ENCODE data around the gene WDHD1. TPM values are rescaled to one million over a fixed set of nuclear protein-coding genes. Genes with fewer than 3 reads are reported as not detected.
A peak's percentile ranks its signal among the peaks of the same experiment; 100 is the strongest.

The WDHD1 gene
- total RNA-seq: 1 to 10 TPM; 3.0 to 5.1 TPM

- peak within 1 kb of the TSS; percentile 58 to 74 for H3K4me3 ChIP-seq
- WGBS: under 1% methylated on average over 53 of the region's 56 CpGs
- no peaks in the 10 kb centered on the region for H3K9me3 ChIP-seq
- intact Hi-C loops (cut with DNase I): loop anchor here (2.0 kb wide), 1 partner anchor 24 kb away; the partner anchor contains the start of gene MAPK1IP1L
- DNase-seq (ENCODE audit: low spot score): peak; percentile 92
- no peaks in the 10 kb centered on the region for H3K27me3 ChIP-seq (replicated peaks; ENCODE audit: insufficient read depth)
- no peaks in the 10 kb centered on the region for H3K4me1 ChIP-seq (replicated peaks)
- no peaks in the 10 kb centered on the region for H3K36me3 ChIP-seq
- TF ChIP-seq POLR2A (IDR thresholded peaks at IDR 0.05): peak; percentile 65
- peak; percentile 97 for TF ChIP-seq POLR2AphosphoS5 (IDR thresholded peaks at IDR 0.05)
- peak in 2 of 4 experiments; percentile 40 to 47 for TF ChIP-seq CTCF (IDR thresholded peaks at IDR 0.05)
- peak within 1 kb of the TSS; percentile 70 to 75 for H3K27ac ChIP-seq
These were observed at the start of gene WDHD1, which contains the start of gene SOCS4 for GRCh38 chr14:55026793-55027561. Gene WDHD1, minus strand, starts transcription at chr14:55027099. Its CDS starts 312 bp downstream, at chr14:55026787. Gene SOCS4, plus strand, starts transcription at chr14:55027236. Its CDS starts 15,806 bp downstream, at chr14:55043042.

GRCh38 chr14:55075628-55076175 lies 48.8 kb upstream of the WDHD1 start:
- WGBS: 92% methylated on average over 3 of the region's 3 CpGs
- no peak for DNase-seq (ENCODE audit: low spot score)
- no peak overlapping the region for H3K27ac ChIP-seq
- H3K36me3 ChIP-seq: no peaks in the 10 kb centered on the region
- H3K4me3 ChIP-seq: no peak overlapping the region
- H3K27me3 ChIP-seq (replicated peaks; ENCODE audit: insufficient read depth): no peaks in the 10 kb centered on the region
- H3K4me1 ChIP-seq (replicated peaks): no peaks in the 10 kb centered on the region
- no peaks in the 10 kb centered on the region for H3K9me3 ChIP-seq
- intact Hi-C loops (cut with DNase I): no loop called here
- TF ChIP-seq POLR2AphosphoS5 (IDR thresholded peaks at IDR 0.05): no peak
- TF ChIP-seq CTCF (IDR thresholded peaks at IDR 0.05): no peak
- no peak for TF ChIP-seq POLR2A (IDR thresholded peaks at IDR 0.05)

- H3K4me3 ChIP-seq: no peak overlapping the region
- no peaks in the 10 kb centered on the region for H3K36me3 ChIP-seq
- no peaks in the 10 kb centered on the region for H3K4me1 ChIP-seq (replicated peaks)
- H3K27ac ChIP-seq: no peak overlapping the region
- no peak for DNase-seq (ENCODE audit: low spot score)
- H3K27me3 ChIP-seq (replicated peaks; ENCODE audit: insufficient read depth): no peaks in the 10 kb centered on the region
- WGBS: 20% methylated on average over 5 of the region's 5 CpGs
- intact Hi-C loops (cut with DNase I): no loop called here
- TF ChIP-seq POLR2A (IDR thresholded peaks at IDR 0.05): no peak
- TF ChIP-seq POLR2AphosphoS5 (IDR thresholded peaks at IDR 0.05): no peak
- no peak for TF ChIP-seq CTCF (IDR thresholded peaks at IDR 0.05)
- no peaks in the 10 kb centered on the region for H3K9me3 ChIP-seq
These were observed 47.8 kb upstream of the WDHD1 start for GRCh38 chr14:55074662-55075061.

- Histone ChIP-seq H3K4me3 (no peak overlapping the region), H3K27ac (no peak overlapping the region), H3K36me3 (no peaks in the 10 kb centered on the region), H3K4me1 (replicated peaks) (no peaks in the 10 kb centered on the region), H3K9me3 (no peaks in the 10 kb centered on the region), H3K27me3 (replicated peaks; ENCODE audit: insufficient read depth) (no peaks in the 10 kb centered on the region)
- TF ChIP-seq POLR2AphosphoS5 (IDR thresholded peaks at IDR 0.05): no peak
- no peak for TF ChIP-seq POLR2A (IDR thresholded peaks at IDR 0.05)
- no peak for TF ChIP-seq CTCF (IDR thresholded peaks at IDR 0.05)
- no peak for DNase-seq (ENCODE audit: low spot score)
- 3% methylated on average over 2 of the region's 2 CpGs for WGBS
- intact Hi-C loops (cut with DNase I): no loop called here
These were observed 47.0 kb upstream of the WDHD1 start for GRCh38 chr14:55073856-55074255.
